IMR-90 (cell line): ENCODE measurements around the gene NR1H2. TPM values are rescaled to one million over a fixed set of nuclear protein-coding genes. Genes with fewer than 3 reads are reported as not detected.

Experiments
- ATAC-seq: fragments of 200-7000 bp; cut with Tn5 transposase; 2 replicates; pipeline ENCODE4 v1.9.1; 2020; ENCODE audit warnings: low read depth, mild to moderate bottlenecking, moderate library complexity
- BruUV-seq: library from RNA; stranded (reverse); fragments of 400-500 nt; replicated peaks from 2 replicates; lab custom pipeline; 2021; lab: Mats Ljungman, UMichigan
- CTCF ChIA-PET: fragments of 300-600 bp; formaldehyde crosslinking; extraction: SDS; loops from one replicate; lab custom pipeline; 2021; ENCODE audit warnings: antibody characterized with exemption; lab: Yijun Ruan, JAX
- POLR2A ChIA-PET: fragments of 300-600 bp; sonication (Branson Sonifier 250); formaldehyde crosslinking; loops from one replicate; lab custom pipeline; 2022; ENCODE audit warnings: antibody characterized with exemption; ENCODE audit not compliant: unreplicated experiment; lab: Charles Lee
- DNase-seq: peaks from one replicate; pipeline ENCODE4 v3.0.0; 2013
- H2AFZ ChIP-seq: replicated peaks from 2 replicates; pipeline ENCODE3; 2013; ENCODE audit warnings: low read length, mild to moderate bottlenecking; ENCODE audit not compliant: poor library complexity
- H2AK5ac ChIP-seq: 2 replicates; pipeline ENCODE4 v1.6.1; 2013; ENCODE audit warnings: low read depth, low read length, inconsistent platforms
- H2AK9ac ChIP-seq: replicated peaks from 2 replicates; pipeline ENCODE3; 2013; ENCODE audit warnings: mild to moderate bottlenecking, low read depth, low read length, moderate library complexity; ENCODE audit not compliant: poor library complexity
- H2BK120ac ChIP-seq: 2 replicates; pipeline ENCODE4 v1.6.1; 2013; ENCODE audit warnings: low read depth, low read length, inconsistent platforms
- H2BK15ac ChIP-seq: 3 replicates; pipeline ENCODE4 v1.6.1; 2013; ENCODE audit warnings: low read depth, low read length, inconsistent platforms
- H2BK20ac ChIP-seq: 2 replicates; pipeline ENCODE4 v1.6.1; 2013; ENCODE audit warnings: low read depth, mild to moderate bottlenecking, inconsistent platforms, low read length, moderate library complexity
- H2BK5ac ChIP-seq: 2 replicates; pipeline ENCODE4 v1.6.1; 2013; ENCODE audit warnings: mild to moderate bottlenecking, low read depth, low read length, inconsistent platforms; ENCODE audit not compliant: poor library complexity, severe bottlenecking
- H3K14ac ChIP-seq: replicated peaks from 2 replicates; pipeline ENCODE4 v1.6.1; 2013; ENCODE audit warnings: low read depth, low read length, inconsistent platforms
- H3K18ac ChIP-seq: 2 replicates; pipeline ENCODE4 v1.6.1; 2013; ENCODE audit warnings: low read depth, low read length, control low read depth
- H3K23ac ChIP-seq: 2 replicates; pipeline ENCODE4 v1.6.1; 2013; ENCODE audit warnings: low read depth, low read length, inconsistent platforms
- H3K27ac ChIP-seq: 2 replicates; pipeline ENCODE4 v1.5.1; 2013; ENCODE audit warnings: mild to moderate bottlenecking, control low read depth, low read length; ENCODE audit not compliant: insufficient read depth
- H3K27me3 ChIP-seq: 2 replicates; pipeline ENCODE4 v1.6.1; 2013; ENCODE audit warnings: low read length; ENCODE audit not compliant: control insufficient read depth, insufficient read depth
- H3K36me3 ChIP-seq: 2 replicates; pipeline ENCODE4 v1.6.1; 2013; ENCODE audit warnings: low read length, mixed read lengths; ENCODE audit not compliant: control insufficient read depth, insufficient read depth
- H3K4ac ChIP-seq: 2 replicates; pipeline ENCODE4 v1.6.1; 2013; ENCODE audit warnings: low read depth, low read length, inconsistent platforms
- H3K4me1 ChIP-seq: 2 replicates; pipeline ENCODE4 v1.6.1; 2013; ENCODE audit warnings: low read length, mixed read lengths; ENCODE audit not compliant: control insufficient read depth, insufficient read depth
- H3K4me2 ChIP-seq: 2 replicates; pipeline ENCODE4 v1.6.1; 2013; ENCODE audit warnings: low read depth, mild to moderate bottlenecking, control low read depth, low read length, moderate library complexity
- H3K4me3 ChIP-seq: 2 replicates; pipeline ENCODE4 v1.5.1; 2013; ENCODE audit warnings: low read depth, mild to moderate bottlenecking, control low read depth, low read length, moderate library complexity; ENCODE audit not compliant: insufficient read depth
- H3K56ac ChIP-seq: 2 replicates; pipeline ENCODE4 v1.6.1; 2013; ENCODE audit warnings: low read length, inconsistent platforms; ENCODE audit not compliant: insufficient read depth; ENCODE audit errors: extremely low read depth
- H3K79me1 ChIP-seq, 2 experiments: 2 replicates each; pipeline ENCODE4 v1.6.1; 2013; ENCODE audit warnings: low read length in 2 of 2, inconsistent platforms in 1 of 2, low read depth in 1 of 2
- H3K9ac ChIP-seq: 2 replicates; pipeline ENCODE4 v1.6.1; 2013; ENCODE audit warnings: low read depth, low read length, control low read depth
- H3K9me1 ChIP-seq: 2 replicates; pipeline ENCODE4 v1.6.1; 2013; ENCODE audit warnings: low read length, inconsistent platforms; ENCODE audit not compliant: insufficient read depth
- H3K9me3 ChIP-seq: 2 replicates; pipeline ENCODE4 v1.6.1; 2013; ENCODE audit warnings: low read length; ENCODE audit not compliant: control insufficient read depth, insufficient read depth
- H4K20me1 ChIP-seq: 2 replicates; pipeline ENCODE4 v1.6.1; 2013; ENCODE audit warnings: low read length, inconsistent platforms; ENCODE audit not compliant: insufficient read depth
- H4K5ac ChIP-seq: 2 replicates; pipeline ENCODE4 v1.6.1; 2013; ENCODE audit warnings: mild to moderate bottlenecking, low read depth, low read length, control low read depth
- H4K8ac ChIP-seq, 2 experiments: 2 replicates each; pipeline ENCODE4 v1.6.1; 2013; ENCODE audit warnings: low read depth in 2 of 2, low read length in 2 of 2, control low read depth in 1 of 2, inconsistent platforms in 1 of 2
- H4K91ac ChIP-seq: 2 replicates; pipeline ENCODE4 v1.6.1; 2013; ENCODE audit warnings: low read depth, low read length, inconsistent platforms; ENCODE audit not compliant: insufficient read depth
- BHLHE40 ChIP-seq: fragments of 150-350 bp; IDR thresholded peaks from 2 replicates; pipeline ENCODE4 v1.6.1; 2016; ENCODE audit warnings: mild to moderate bottlenecking, low read depth, low read length
- CHD1 ChIP-seq: IDR thresholded peaks from 2 replicates; pipeline ENCODE4 v1.6.1; 2012; ENCODE audit warnings: low read depth, low read length, improper control_type of control experiment
- FOS ChIP-seq: fragments of 150-350 bp; IDR thresholded peaks from 2 replicates; pipeline ENCODE4 v1.6.1; 2016; ENCODE audit warnings: low read depth, low read length
- MAFK ChIP-seq: IDR thresholded peaks from 2 replicates; pipeline ENCODE4 v1.6.1; 2012; ENCODE audit warnings: low read depth, low read length, improper control_type of control experiment
- MAZ ChIP-seq: IDR thresholded peaks from 2 replicates; pipeline ENCODE4 v1.6.1; 2012; ENCODE audit warnings: low read depth, mild to moderate bottlenecking, low read length, improper control_type of control experiment, moderate library complexity, borderline replicate concordance
- NFE2L2 ChIP-seq: fragments of 150-350 bp; IDR thresholded peaks from 2 replicates; pipeline ENCODE4 v1.6.1; 2016; ENCODE audit warnings: low read depth, mild to moderate bottlenecking, low read length
- RAD21 ChIP-seq: IDR thresholded peaks from 2 replicates; pipeline ENCODE4 v1.6.1; 2012; ENCODE audit warnings: low read length, improper control_type of control experiment
- RCOR1 ChIP-seq: IDR thresholded peaks from 2 replicates; pipeline ENCODE4 v1.6.1; 2012; ENCODE audit warnings: mild to moderate bottlenecking, low read length, improper control_type of control experiment; ENCODE audit not compliant: insufficient replicate concordance
- RFX5 ChIP-seq: IDR thresholded peaks from 2 replicates; pipeline ENCODE4 v1.8.0; 2012; ENCODE audit warnings: low read depth, mild to moderate bottlenecking, low read length, moderate library complexity
- SMC3 ChIP-seq: fragments of 150-350 bp; IDR thresholded peaks from 2 replicates; pipeline ENCODE4 v1.6.1; 2016; ENCODE audit warnings: low read depth, mild to moderate bottlenecking, antibody characterized with exemption, low read length, moderate library complexity
- WGBS, 2 experiments: methylation state at CpG; one replicate each; pipeline versions ENCODE4 v1.1.5 to v1.1.7; 2013; ENCODE audit warnings: missing lambda C conversion rate in 2 of 2; ENCODE audit not compliant: insufficient read length in 1 of 2; ENCODE audit errors: extremely low coverage in 2 of 2; 5-methylcytosine and 5-hydroxymethylcytosine counted together
- dilution Hi-C: fragments of 300-500 bp; cut with HindIII; formaldehyde crosslinking; loops from one replicate; pipeline ENCODE4 v1.14.3; 2018; ENCODE audit warnings: low sequenced_read_pairs; ENCODE audit not compliant: unreplicated experiment
- in situ Hi-C: fragments of 300-500 bp; cut with MboI; formaldehyde crosslinking; loops from 3 replicates; pipeline ENCODE4 v1.14.3; 2019; ENCODE audit warnings: low sequenced_read_pairs, inconsistent platforms, mixed read lengths
- intact Hi-C: fragments of 100-400 bp; cut with micrococcal nuclease; formaldehyde crosslinking; loops from 2 replicates; pipeline ENCODE4 v1.10.0; 2022
- polyA plus RNA-seq, 3 experiments: library from polyadenylated mRNA; depleted of rRNA; stranded (reverse); fragments of >200 nt; gene quantifications; 2 replicates each; pipeline ENCODE4 v1.2.3, GENCODE V29; 2012; ENCODE audit warnings: low replicate concordance in 1 of 3
- total RNA-seq: library from RNA; depleted of rRNA; stranded (reverse); fragments of >200 nt; gene quantifications from 2 replicates; pipeline ENCODE4 v1.2.3, GENCODE V29; 2012
- TF ChIP-seq, protein P1 (sequence below): fragments of 150-350 bp; IDR thresholded peaks from 2 replicates; pipeline ENCODE4 v1.6.1; 2017; ENCODE audit warnings: mild to moderate bottlenecking, antibody characterized with exemption, low read length, low read depth
- TF ChIP-seq, protein P2 (sequence below): conservative IDR thresholded peaks from 2 replicates; pipeline ENCODE4 v1.5.1; 2012; ENCODE audit warnings: mild to moderate bottlenecking, low read depth, low read length, improper control_type of control experiment

Gene NR1H2
- total and polyA plus RNA-seq, 2 of the 4 experiments (the other 2 are of a cell fraction), result 37.8 to 48.4 TPM

- TF ChIP-seq, protein P1, sequence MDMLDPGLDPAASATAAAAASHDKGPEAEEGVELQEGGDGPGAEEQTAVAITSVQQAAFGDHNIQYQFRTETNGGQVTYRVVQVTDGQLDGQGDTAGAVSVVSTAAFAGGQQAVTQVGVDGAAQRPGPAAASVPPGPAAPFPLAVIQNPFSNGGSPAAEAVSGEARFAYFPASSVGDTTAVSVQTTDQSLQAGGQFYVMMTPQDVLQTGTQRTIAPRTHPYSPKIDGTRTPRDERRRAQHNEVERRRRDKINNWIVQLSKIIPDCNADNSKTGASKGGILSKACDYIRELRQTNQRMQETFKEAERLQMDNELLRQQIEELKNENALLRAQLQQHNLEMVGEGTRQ, result no peak
These were observed 42.1 kb downstream of the NR1H2 start, which contains the start of gene SPIB (continued) for GRCh38 chr19:50418176-50419021.

DNA sequence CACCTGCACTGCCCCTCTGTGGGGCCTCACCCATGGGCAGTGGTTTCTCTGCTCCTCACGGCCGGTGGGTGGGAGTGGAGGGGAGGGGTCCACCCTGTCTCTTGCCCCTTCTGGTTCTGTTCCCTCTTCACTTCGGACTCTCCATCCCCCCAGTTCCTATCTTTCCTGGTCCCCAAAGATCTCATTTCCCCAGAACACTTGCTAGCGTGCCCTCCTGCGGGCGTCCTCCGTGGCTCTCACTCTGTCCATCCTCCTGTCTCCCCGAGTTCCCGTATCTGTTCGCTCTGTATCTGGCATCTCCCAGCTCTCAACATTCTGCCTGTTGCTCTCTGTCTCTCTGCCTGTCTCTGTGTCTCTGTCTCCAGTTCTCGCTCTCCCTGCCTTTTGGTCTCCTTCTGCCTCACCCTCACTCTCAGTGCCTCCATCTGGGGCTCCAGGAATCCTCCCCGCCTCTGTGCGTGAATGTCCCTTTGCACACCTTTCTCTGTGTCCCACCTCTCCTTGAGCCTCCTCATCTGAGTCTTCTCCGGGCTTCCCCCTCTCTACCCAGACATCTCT lies 42.8 kb downstream of the NR1H2 start:
- Histone ChIP-seq H4K8ac (no peak overlapping the region), H3K36me3 (no peaks in the 10 kb centered on the region), H3K4me1 (no peaks in the 10 kb centered on the region), H3K4me3 (no peak overlapping the region), H2AK9ac (no peak overlapping the region), H3K27me3 (peaks cover 21% of the 10 kb centered on the region), H3K9ac (no peak overlapping the region), H4K20me1 (no peaks in the 10 kb centered on the region), H3K79me1 (no peaks in the 10 kb centered on the region), H3K56ac (no peak overlapping the region), H3K4ac (no peak overlapping the region), H3K14ac (no peak overlapping the region), H2BK15ac (no peak overlapping the region), H3K23ac (no peak overlapping the region), H3K4me2 (no peak overlapping the region), H2BK20ac (no peak overlapping the region), H2BK5ac (no peak overlapping the region), H3K9me1 (no peaks in the 10 kb centered on the region), H2AFZ (no peak overlapping the region), H4K91ac (no peak overlapping the region), H2BK120ac (no peak overlapping the region), H3K18ac (no peak overlapping the region), H3K27ac (no peak overlapping the region), H3K9me3 (no peaks in the 10 kb centered on the region), H4K5ac (no peak overlapping the region), H2AK5ac (no peak overlapping the region)
- TF ChIP-seq BHLHE40 (no peak), RFX5 (no peak), FOS (no peak), MAFK (no peak), RAD21 (no peak), SMC3 (no peak), NFE2L2 (no peak), MAZ (no peak), CHD1 (no peak), RCOR1 (no peak)
- TF ChIP-seq, protein P1, result no peak
- TF ChIP-seq, protein P2, sequence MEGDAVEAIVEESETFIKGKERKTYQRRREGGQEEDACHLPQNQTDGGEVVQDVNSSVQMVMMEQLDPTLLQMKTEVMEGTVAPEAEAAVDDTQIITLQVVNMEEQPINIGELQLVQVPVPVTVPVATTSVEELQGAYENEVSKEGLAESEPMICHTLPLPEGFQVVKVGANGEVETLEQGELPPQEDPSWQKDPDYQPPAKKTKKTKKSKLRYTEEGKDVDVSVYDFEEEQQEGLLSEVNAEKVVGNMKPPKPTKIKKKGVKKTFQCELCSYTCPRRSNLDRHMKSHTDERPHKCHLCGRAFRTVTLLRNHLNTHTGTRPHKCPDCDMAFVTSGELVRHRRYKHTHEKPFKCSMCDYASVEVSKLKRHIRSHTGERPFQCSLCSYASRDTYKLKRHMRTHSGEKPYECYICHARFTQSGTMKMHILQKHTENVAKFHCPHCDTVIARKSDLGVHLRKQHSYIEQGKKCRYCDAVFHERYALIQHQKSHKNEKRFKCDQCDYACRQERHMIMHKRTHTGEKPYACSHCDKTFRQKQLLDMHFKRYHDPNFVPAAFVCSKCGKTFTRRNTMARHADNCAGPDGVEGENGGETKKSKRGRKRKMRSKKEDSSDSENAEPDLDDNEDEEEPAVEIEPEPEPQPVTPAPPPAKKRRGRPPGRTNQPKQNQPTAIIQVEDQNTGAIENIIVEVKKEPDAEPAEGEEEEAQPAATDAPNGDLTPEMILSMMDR, result no peak
- DNase-seq, result no peak
- dilution Hi-C loops, result no loop called here
- BruUV-seq, result no TSS peak
- intact Hi-C loops, result no loop called here
- ATAC-seq, result no peak
- ChIA-PET CTCF (no interaction called here), POLR2A (no interaction called here)
- in situ Hi-C loops, result no loop called here
- 41% methylated on average over 3 of the region's 14 CpGs; no CpG with 5 or more reads in 1 of the 2 experiments for WGBS, 2 experiments
